WERI-Rb-1 (cell line): ENCODE results near the gene KCNMA1.

ENCODE experiments used
- DNase-seq: peaks from one replicate; pipeline ENCODE4 v3.0.0-alpha.2; 2020
- H3K27ac ChIP-seq: fragments of 250-450 bp; sonication (Bioruptor Pico); 2 replicates; pipeline ENCODE4 v1.5.1; 2020; ENCODE audit warnings: mild to moderate bottlenecking, moderate library complexity
- H3K27me3 ChIP-seq: fragments of 250-450 bp; sonication (Bioruptor Pico); 2 replicates; pipeline ENCODE4 v1.5.1; 2021; ENCODE audit warnings: mild to moderate bottlenecking, low read depth, moderate library complexity; ENCODE audit not compliant: insufficient read depth, severe bottlenecking
- H3K36me3 ChIP-seq: fragments of 250-450 bp; sonication (Bioruptor Pico); 2 replicates; pipeline ENCODE4 v1.5.1; 2020; ENCODE audit warnings: mild to moderate bottlenecking, moderate library complexity
- H3K4me3 ChIP-seq: 2 replicates; pipeline ENCODE4 v1.5.1; 2011; ENCODE audit warnings: low read depth, mild to moderate bottlenecking, control low read depth, low read length
- H3K9me3 ChIP-seq: fragments of 250-450 bp; sonication (Bioruptor Pico); 2 replicates; pipeline ENCODE4 v1.5.1; 2021; ENCODE audit warnings: mild to moderate bottlenecking, moderate library complexity; ENCODE audit not compliant: severe bottlenecking
- CTCF ChIP-seq: IDR thresholded peaks from 2 replicates; pipeline ENCODE4 v1.5.1; 2011; ENCODE audit warnings: low read depth, mild to moderate bottlenecking, control low read depth, inconsistent platforms, low read length

The KCNMA1 gene

GRCh38 chr10:77168161-77168560 is 469.4 kb downstream of the KCNMA1 start:
- no peak overlapping the region for H3K4me3 ChIP-seq
- no peaks in the 10 kb centered on the region for H3K36me3 ChIP-seq
- no peaks in the 10 kb centered on the region for H3K9me3 ChIP-seq
- no peak for DNase-seq
- no peak for TF ChIP-seq CTCF
- H3K27ac ChIP-seq: no peak overlapping the region
- no peaks in the 10 kb centered on the region for H3K27me3 ChIP-seq

- Histone ChIP-seq H3K27me3 (no peaks in the 10 kb centered on the region), H3K4me3 (no peak overlapping the region), H3K27ac (no peak overlapping the region; the same call in 1 of the 2 replicates), H3K36me3 (no peaks in the 10 kb centered on the region), H3K9me3 (no peaks in the 10 kb centered on the region)
- DNase-seq: peak; percentile 64
- TF ChIP-seq CTCF: peak; percentile 69
Observed at GRCh38 chr10:77165445-77166208, 472.0 kb downstream of the KCNMA1 start.

GRCh38 chr10:77164616-77165311 is 472.8 kb downstream of the KCNMA1 start:
- DNase-seq: no peak
- no peaks in the 10 kb centered on the region for H3K36me3 ChIP-seq
- no peak overlapping the region for H3K4me3 ChIP-seq
- H3K9me3 ChIP-seq: no peaks in the 10 kb centered on the region
- H3K27ac ChIP-seq: no peak overlapping the region
- no peak for TF ChIP-seq CTCF
- H3K27me3 ChIP-seq: no peaks in the 10 kb centered on the region

GRCh38 chr10:77163670-77164348 is 473.8 kb downstream of the KCNMA1 start:
- DNase-seq: peak; percentile 15
- H3K27ac ChIP-seq: no peak overlapping the region
- H3K36me3 ChIP-seq: no peaks in the 10 kb centered on the region
- no peak for TF ChIP-seq CTCF
- no peaks in the 10 kb centered on the region for H3K9me3 ChIP-seq
- H3K27me3 ChIP-seq: no peaks in the 10 kb centered on the region
- no peak overlapping the region for H3K4me3 ChIP-seq

GRCh38 chr10:77162697-77163096 is 474.9 kb downstream of the KCNMA1 start:
- DNase-seq: no peak
- Histone ChIP-seq H3K4me3 (no peak overlapping the region), H3K36me3 (no peaks in the 10 kb centered on the region), H3K27ac (no peak overlapping the region), H3K27me3 (no peaks in the 10 kb centered on the region), H3K9me3 (no peaks in the 10 kb centered on the region)
- no peak for TF ChIP-seq CTCF
